Stimulated activated CD8-positive, alpha-beta memory T cell treated with anti-CD3 and anti-CD28 coated beads, Interleukin-7, amount 100 ng/mL, for 48 hours (primary cell): ENCODE measurements around the gene ARHGEF10L.

Experiments used
- DNase-seq, 2 donors: peaks; one replicate each; pipeline ENCODE4 v3.0.0-alpha.2; 2020; ENCODE audit warnings: low read depth in 1 of 2; ENCODE audit errors: extremely low read depth in 1 of 2

The ARHGEF10L gene

GRCh38 chr1:17567582-17567981 is 28.1 kb downstream of the ARHGEF10L start:
- DNase-seq = no peak

- DNase-seq = no peak
Observed at GRCh38 chr1:17568014-17568900, 28.8 kb downstream of the ARHGEF10L start.

- DNase-seq = no peak
Observed at GRCh38 chr1:17569200-17570139, 30.0 kb downstream of the ARHGEF10L start.

- DNase-seq = no peak
Observed at GRCh38 chr1:17570228-17570627, 30.7 kb downstream of the ARHGEF10L start.

- no peak for DNase-seq
Observed at GRCh38 chr1:17572264-17572985, 32.9 kb downstream of the ARHGEF10L start.

GRCh38 chr1:17573518-17574041 is 34.1 kb downstream of the ARHGEF10L start:
- no peak for DNase-seq

- DNase-seq = no peak
Observed at GRCh38 chr1:17574516-17574915, 35.0 kb downstream of the ARHGEF10L start.

GRCh38 chr1:17575797-17576518 is 36.5 kb downstream of the ARHGEF10L start:
- no peak for DNase-seq

- DNase-seq = no peak
Observed at GRCh38 chr1:17576519-17576853, 37.0 kb downstream of the ARHGEF10L start.

GRCh38 chr1:17577907-17578297 is 38.4 kb downstream of the ARHGEF10L start:
- no peak for DNase-seq

- no peak for DNase-seq
Observed at GRCh38 chr1:17579951-17580939, 40.7 kb downstream of the ARHGEF10L start.

GRCh38 chr1:17581389-17582123 is 42.1 kb downstream of the ARHGEF10L start:
- no peak for DNase-seq

- no peak for DNase-seq
Observed at GRCh38 chr1:17582124-17582774, 42.8 kb downstream of the ARHGEF10L start.

- no peak for DNase-seq
Observed at GRCh38 chr1:17584539-17584938, 45.0 kb downstream of the ARHGEF10L start.

GRCh38 chr1:17585266-17585987 is 45.9 kb downstream of the ARHGEF10L start:
- DNase-seq = no peak

- DNase-seq = no peak
Observed at GRCh38 chr1:17586172-17586964, 46.9 kb downstream of the ARHGEF10L start.
